DND-41 (cell line): ENCODE measurements around the gene ATF1.

Source experiments
- ATAC-seq: fragments of 200-7000 bp; cut with Tn5 transposase; 3 replicates; pipeline ENCODE4 v1.9.1; 2021; ENCODE audit warnings: low read depth; ENCODE audit not compliant: insufficient read depth
- DNase-seq: peaks from one replicate; pipeline ENCODE4 v3.0.0-alpha.2; 2020
- H2AFZ ChIP-seq: 2 replicates; pipeline ENCODE4 v1.6.0; 2012; ENCODE audit warnings: low read depth, low read length
- H3K27ac ChIP-seq: 2 replicates; pipeline ENCODE4 v1.5.1; 2012; ENCODE audit warnings: low read length, inconsistent platforms
- H3K27me3 ChIP-seq: fragments of 200-600 bp; sonication (generic); 2 replicates; pipeline ENCODE4 v1.6.0; 2012; ENCODE audit warnings: low read length, mild to moderate bottlenecking, inconsistent platforms; ENCODE audit not compliant: insufficient read depth, poor library complexity
- H3K36me3 ChIP-seq: 2 replicates; pipeline ENCODE4 v1.5.1; 2012; ENCODE audit warnings: low read length, inconsistent platforms; ENCODE audit not compliant: insufficient read depth
- H3K4me1 ChIP-seq: 2 replicates; pipeline ENCODE4 v1.5.1; 2012; ENCODE audit warnings: mild to moderate bottlenecking, low read length; ENCODE audit not compliant: insufficient read depth
- H3K4me2 ChIP-seq: 2 replicates; pipeline ENCODE4 v1.6.0; 2012; ENCODE audit warnings: mild to moderate bottlenecking, moderate library complexity, low read length, inconsistent platforms; ENCODE audit not compliant: insufficient read depth
- H3K4me3 ChIP-seq, 2 experiments: fragments of 200-600 bp in 1 of 2; shearing (Covaris generic) in 1 of 2; 2 replicates each; pipeline ENCODE4 v1.5.1; 2012 to 2016; ENCODE audit warnings: inconsistent platforms in 2 of 2, low read length in 2 of 2, mild to moderate bottlenecking in 2 of 2, low read depth in 1 of 2, moderate library complexity in 1 of 2
- H3K79me2 ChIP-seq: 2 replicates; pipeline ENCODE4 v1.6.0; 2012; ENCODE audit warnings: low read length, inconsistent platforms; ENCODE audit not compliant: insufficient read depth
- H3K9ac ChIP-seq: 2 replicates; pipeline ENCODE4 v1.6.0; 2012; ENCODE audit warnings: low read depth, mild to moderate bottlenecking, inconsistent platforms, low read length, moderate library complexity
- H3K9me3 ChIP-seq: 2 replicates; pipeline ENCODE4 v1.5.1; 2012; ENCODE audit warnings: low read length, moderate library complexity, mild to moderate bottlenecking, inconsistent platforms; ENCODE audit not compliant: insufficient read depth, severe bottlenecking
- H4K20me1 ChIP-seq: 2 replicates; pipeline ENCODE4 v1.6.0; 2012; ENCODE audit warnings: low read length; ENCODE audit not compliant: insufficient read depth
- EZH2 ChIP-seq: IDR thresholded peaks from 3 replicates; pipeline ENCODE4 v1.6.1; 2012; ENCODE audit warnings: borderline replicate concordance, low read depth, mild to moderate bottlenecking, moderate library complexity, low read length, inconsistent platforms; ENCODE audit not compliant: severe bottlenecking
- TF ChIP-seq, protein P1 (sequence below): IDR thresholded peaks from 2 replicates; pipeline ENCODE4 v1.5.1; 2012; ENCODE audit warnings: borderline replicate concordance, low read length, moderate library complexity, mild to moderate bottlenecking; ENCODE audit not compliant: poor library complexity, severe bottlenecking; ENCODE audit errors: extremely low read depth

The ATF1 gene

DNA sequence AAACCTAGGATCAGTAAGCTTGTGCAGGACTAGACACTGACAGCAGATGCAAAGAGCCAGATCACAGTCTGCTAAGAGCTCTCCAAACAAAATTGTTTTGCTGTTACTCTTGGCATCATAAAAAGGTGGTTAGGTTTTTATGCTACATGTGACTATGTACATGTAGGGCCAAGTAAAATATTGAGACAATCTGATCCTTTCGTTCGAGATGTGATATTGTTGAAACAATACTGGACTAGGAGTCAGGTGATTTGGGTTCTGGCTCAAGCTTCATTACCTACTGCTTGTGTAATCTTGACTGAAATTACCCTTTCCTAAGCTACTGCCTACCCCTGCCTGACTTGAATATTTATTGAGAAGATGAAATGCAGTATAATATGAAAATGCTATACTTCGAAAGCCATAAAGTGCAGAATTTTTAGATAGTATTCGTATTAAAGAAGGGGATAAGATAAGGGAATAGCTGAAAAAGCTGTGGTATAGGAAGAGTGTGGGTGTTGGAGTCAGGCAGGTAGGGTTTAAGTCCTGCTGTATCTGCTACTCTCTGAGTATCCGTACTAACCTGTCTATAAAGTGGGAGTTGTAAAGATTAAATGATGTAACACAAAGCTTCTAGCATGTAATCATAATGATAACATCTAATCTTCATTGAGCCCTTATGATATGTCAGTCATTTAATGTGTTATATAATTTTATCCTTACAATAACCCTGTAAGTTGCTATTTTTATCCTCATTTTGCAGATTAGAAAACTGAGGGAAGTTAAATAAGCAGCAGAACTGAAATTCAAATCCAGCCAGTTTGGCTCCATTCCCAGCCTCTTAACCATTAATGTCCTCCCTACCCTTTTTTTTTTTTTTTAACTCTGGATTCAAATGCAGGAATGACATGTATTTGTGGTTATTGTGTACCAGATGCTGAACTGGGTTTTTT, 38.6 kb upstream of the ATF1 start:
- ATAC-seq (no peak), DNase-seq (no peak)
- H4K20me1 ChIP-seq: no peaks in the 10 kb centered on the region
- no peak overlapping the region for H3K4me3 ChIP-seq
- no peaks in the 10 kb centered on the region for H3K27me3 ChIP-seq
- no peak overlapping the region for H3K9ac ChIP-seq
- no peaks in the 10 kb centered on the region for H3K79me2 ChIP-seq
- H3K9me3 ChIP-seq: no peaks in the 10 kb centered on the region
- H3K4me2 ChIP-seq: no peak overlapping the region
- TF ChIP-seq, protein P1, sequence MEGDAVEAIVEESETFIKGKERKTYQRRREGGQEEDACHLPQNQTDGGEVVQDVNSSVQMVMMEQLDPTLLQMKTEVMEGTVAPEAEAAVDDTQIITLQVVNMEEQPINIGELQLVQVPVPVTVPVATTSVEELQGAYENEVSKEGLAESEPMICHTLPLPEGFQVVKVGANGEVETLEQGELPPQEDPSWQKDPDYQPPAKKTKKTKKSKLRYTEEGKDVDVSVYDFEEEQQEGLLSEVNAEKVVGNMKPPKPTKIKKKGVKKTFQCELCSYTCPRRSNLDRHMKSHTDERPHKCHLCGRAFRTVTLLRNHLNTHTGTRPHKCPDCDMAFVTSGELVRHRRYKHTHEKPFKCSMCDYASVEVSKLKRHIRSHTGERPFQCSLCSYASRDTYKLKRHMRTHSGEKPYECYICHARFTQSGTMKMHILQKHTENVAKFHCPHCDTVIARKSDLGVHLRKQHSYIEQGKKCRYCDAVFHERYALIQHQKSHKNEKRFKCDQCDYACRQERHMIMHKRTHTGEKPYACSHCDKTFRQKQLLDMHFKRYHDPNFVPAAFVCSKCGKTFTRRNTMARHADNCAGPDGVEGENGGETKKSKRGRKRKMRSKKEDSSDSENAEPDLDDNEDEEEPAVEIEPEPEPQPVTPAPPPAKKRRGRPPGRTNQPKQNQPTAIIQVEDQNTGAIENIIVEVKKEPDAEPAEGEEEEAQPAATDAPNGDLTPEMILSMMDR: no peak
- TF ChIP-seq EZH2: no peak
- peaks cover 85% of the 10 kb centered on the region for H3K36me3 ChIP-seq
- H3K4me1 ChIP-seq: no peaks in the 10 kb centered on the region
- H2AFZ ChIP-seq: no peak overlapping the region
- H3K27ac ChIP-seq: no peak overlapping the region

DNA sequence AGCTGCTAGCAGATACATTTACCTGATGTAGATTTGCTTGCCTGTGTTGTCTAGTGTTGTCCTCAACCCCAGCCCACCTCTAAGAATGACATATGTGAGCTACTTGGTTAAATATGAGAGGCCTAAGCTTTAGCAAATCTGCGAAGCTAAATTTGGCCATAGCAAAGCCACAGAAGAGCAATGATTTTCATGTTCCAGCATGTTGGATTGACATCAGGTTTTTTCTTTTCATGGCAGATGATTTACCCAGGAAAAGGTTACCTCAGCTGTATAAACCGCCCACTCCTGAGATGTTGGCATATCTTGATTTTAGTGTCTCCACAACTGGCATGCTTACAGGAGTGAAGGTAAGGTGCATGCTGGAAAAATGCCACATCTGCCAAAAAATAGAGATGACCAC, 36.4 kb upstream of the ATF1 start:
- no peaks in the 10 kb centered on the region for H4K20me1 ChIP-seq
- H3K36me3 ChIP-seq: peaks cover 89% of the 10 kb centered on the region
- no peaks in the 10 kb centered on the region for H3K27me3 ChIP-seq
- DNase-seq (no peak), ATAC-seq (no peak)
- no peaks in the 10 kb centered on the region for H3K79me2 ChIP-seq
- no peak overlapping the region for H3K4me2 ChIP-seq
- no peak overlapping the region for H3K4me3 ChIP-seq
- no peak overlapping the region for H2AFZ ChIP-seq
- H3K9ac ChIP-seq: no peak overlapping the region
- no peaks in the 10 kb centered on the region for H3K9me3 ChIP-seq
- TF ChIP-seq EZH2: no peak
- TF ChIP-seq, protein P1: no peak
- no peak overlapping the region for H3K27ac ChIP-seq
- H3K4me1 ChIP-seq: no peaks in the 10 kb centered on the region

DNA sequence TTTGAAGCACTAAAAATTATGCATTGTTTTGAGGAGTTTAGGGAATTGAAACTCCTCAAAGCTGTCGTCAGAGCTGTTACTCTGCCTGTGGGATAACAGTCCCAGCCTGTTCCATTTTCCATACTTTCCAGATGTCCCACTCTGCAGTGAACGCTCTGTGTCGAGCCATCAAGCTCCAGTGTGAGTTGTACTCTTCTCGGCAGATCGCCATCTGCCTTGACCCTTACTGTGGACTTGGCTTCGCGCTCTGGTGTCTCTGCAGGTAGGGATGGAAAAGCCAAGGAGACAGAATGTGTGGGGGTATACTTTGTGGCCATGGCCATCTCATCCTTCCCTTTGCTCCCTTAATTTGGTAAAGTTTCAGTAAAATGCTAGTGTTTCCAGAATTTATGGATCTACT, 35.5 kb upstream of the ATF1 start:
- Histone ChIP-seq H3K36me3 (peaks cover 84% of the 10 kb centered on the region), H2AFZ (no peak overlapping the region), H4K20me1 (no peaks in the 10 kb centered on the region), H3K9me3 (no peaks in the 10 kb centered on the region), H3K4me1 (no peaks in the 10 kb centered on the region), H3K79me2 (no peaks in the 10 kb centered on the region), H3K27me3 (no peaks in the 10 kb centered on the region), H3K27ac (no peak overlapping the region), H3K4me2 (no peak overlapping the region), H3K4me3 (no peak overlapping the region), H3K9ac (no peak overlapping the region)
- TF ChIP-seq, protein P1: no peak
- TF ChIP-seq EZH2: no peak
- no peak for DNase-seq
- ATAC-seq: no peak
